Measurements from ENCODE around the gene SLC9A7.

Gene SLC9A7

GRCh38 chrX:46713672-46714490, 45.0 kb downstream of the SLC9A7 start:
- Histone ChIP-seq H3K4me1 (ENCODE audit: control insufficient read depth in 1 of 2, insufficient read depth in 2 of 2, low read length in 2 of 2) (peaks cover 3 to 9% of the 10 kb centered on the region in 2 experiments), H3K36me3 (ENCODE audit: control insufficient read depth in 1 of 2, insufficient read depth in 2 of 2, low read length in 2 of 2) (no peaks in the 10 kb centered on the region), H2AK5ac (ENCODE audit: low read length) (no peak overlapping the region), H3K27me3 (ENCODE audit: insufficient read depth, low read length) (no peaks in the 10 kb centered on the region), H3K4me3 (ENCODE audit: low read depth, low read length) (no peak overlapping the region), H3K79me2 (ENCODE audit: control insufficient read depth, insufficient read depth, low read length, poor library complexity) (no peaks in the 10 kb centered on the region), H2AFZ (ENCODE audit: insufficient read depth, low read length, poor library complexity) (no peak overlapping the region), H3K9me3 (ENCODE audit: insufficient read depth, low read depth, low read length) (no peaks in the 10 kb centered on the region), H4K91ac (ENCODE audit: low read depth, low read length) (no peak overlapping the region), H3K79me1 (ENCODE audit: low read length) (no peaks in the 10 kb centered on the region), H3K14ac (ENCODE audit: low read length) (no peak overlapping the region), H4K8ac (ENCODE audit: low read depth, low read length) (no peak overlapping the region), H3K18ac (ENCODE audit: low read length) (no peak overlapping the region), H4K12ac (ENCODE audit: low read depth, low read length) (no peak overlapping the region), H3K4me2 (ENCODE audit: low read length) (no peak overlapping the region), H2BK12ac (ENCODE audit: low read length) (no peak overlapping the region), H3K23ac (ENCODE audit: low read length) (no peak overlapping the region), H3K4ac (ENCODE audit: low read depth, low read length) (no peak overlapping the region), H3K9ac (ENCODE audit: low read length) (no peak overlapping the region), H2BK5ac (ENCODE audit: low read depth, low read length, poor library complexity) (no peak overlapping the region), H3K27ac (ENCODE audit: low read depth, low read length) (no peak overlapping the region), H2BK120ac (ENCODE audit: insufficient read depth, low read length, poor library complexity) (no peak overlapping the region)
- WGBS (ENCODE audit: extremely low coverage, insufficient coverage, insufficient read length), result no CpG with 5 or more reads among the region's 5 CpGs
- DNase-seq, result peak in 1 of 2 donors; percentile 50

GRCh38 chrX:46712764-46713163, 46.2 kb downstream of the SLC9A7 start:
- no peak overlapping the region for H3K18ac ChIP-seq (ENCODE audit: low read length)
- no peaks in the 10 kb centered on the region for H3K9me3 ChIP-seq (ENCODE audit: insufficient read depth, low read depth, low read length)
- H4K12ac ChIP-seq (ENCODE audit: low read depth, low read length), result no peak overlapping the region
- H2AK5ac ChIP-seq (ENCODE audit: low read length), result no peak overlapping the region
- no peak overlapping the region for H3K27ac ChIP-seq (ENCODE audit: low read depth, low read length)
- no peak overlapping the region for H4K8ac ChIP-seq (ENCODE audit: low read depth, low read length)
- no peak overlapping the region for H2BK5ac ChIP-seq (ENCODE audit: low read depth, low read length, poor library complexity)
- H2BK120ac ChIP-seq (ENCODE audit: insufficient read depth, low read length, poor library complexity), result no peak overlapping the region
- H3K23ac ChIP-seq (ENCODE audit: low read length), result no peak overlapping the region
- no CpG with 5 or more reads among the region's 1 CpG for WGBS (ENCODE audit: extremely low coverage, insufficient coverage, insufficient read length)
- no peak overlapping the region for H4K91ac ChIP-seq (ENCODE audit: low read depth, low read length)
- no peak overlapping the region for H3K4ac ChIP-seq (ENCODE audit: low read depth, low read length)
- no peak overlapping the region for H2BK12ac ChIP-seq (ENCODE audit: low read length)
- H3K4me3 ChIP-seq (ENCODE audit: low read depth, low read length), result no peak overlapping the region
- no peaks in the 10 kb centered on the region for H3K36me3 ChIP-seq (ENCODE audit: control insufficient read depth in 1 of 2, insufficient read depth in 2 of 2, low read length in 2 of 2)
- H3K79me1 ChIP-seq (ENCODE audit: low read length), result no peaks in the 10 kb centered on the region
- H3K4me2 ChIP-seq (ENCODE audit: low read length), result no peak overlapping the region
- H3K14ac ChIP-seq (ENCODE audit: low read length), result no peak overlapping the region
- no peak for DNase-seq
- peaks cover 3 to 9% of the 10 kb centered on the region in 2 experiments for H3K4me1 ChIP-seq (ENCODE audit: control insufficient read depth in 1 of 2, insufficient read depth in 2 of 2, low read length in 2 of 2)
- H2AFZ ChIP-seq (ENCODE audit: insufficient read depth, low read length, poor library complexity), result no peak overlapping the region
- H3K79me2 ChIP-seq (ENCODE audit: control insufficient read depth, insufficient read depth, low read length, poor library complexity), result no peaks in the 10 kb centered on the region
- no peak overlapping the region for H3K9ac ChIP-seq (ENCODE audit: low read length)
- no peaks in the 10 kb centered on the region for H3K27me3 ChIP-seq (ENCODE audit: insufficient read depth, low read length)

GRCh38 chrX:46710927-46711623, 47.8 kb downstream of the SLC9A7 start:
- H3K4me3 ChIP-seq (ENCODE audit: low read depth, low read length), result no peak overlapping the region
- H3K14ac ChIP-seq (ENCODE audit: low read length), result no peak overlapping the region
- no peaks in the 10 kb centered on the region for H3K27me3 ChIP-seq (ENCODE audit: insufficient read depth, low read length)
- H4K12ac ChIP-seq (ENCODE audit: low read depth, low read length), result no peak overlapping the region
- H3K9ac ChIP-seq (ENCODE audit: low read length), result no peak overlapping the region
- H3K9me3 ChIP-seq (ENCODE audit: insufficient read depth, low read depth, low read length), result no peaks in the 10 kb centered on the region
- H2AK5ac ChIP-seq (ENCODE audit: low read length), result no peak overlapping the region
- WGBS (ENCODE audit: extremely low coverage, insufficient coverage, insufficient read length), result no CpG with 5 or more reads among the region's 8 CpGs
- H2BK12ac ChIP-seq (ENCODE audit: low read length), result no peak overlapping the region
- no peak overlapping the region for H3K18ac ChIP-seq (ENCODE audit: low read length)
- peak overlapping the region; percentile 10 for H2BK5ac ChIP-seq (ENCODE audit: low read depth, low read length, poor library complexity)
- H3K36me3 ChIP-seq (ENCODE audit: control insufficient read depth in 1 of 2, insufficient read depth in 2 of 2, low read length in 2 of 2), result no peaks in the 10 kb centered on the region
- no peak overlapping the region for H3K23ac ChIP-seq (ENCODE audit: low read length)
- peaks cover 3 to 9% of the 10 kb centered on the region in 2 experiments for H3K4me1 ChIP-seq (ENCODE audit: control insufficient read depth in 1 of 2, insufficient read depth in 2 of 2, low read length in 2 of 2)
- H3K79me2 ChIP-seq (ENCODE audit: control insufficient read depth, insufficient read depth, low read length, poor library complexity), result no peaks in the 10 kb centered on the region
- H4K91ac ChIP-seq (ENCODE audit: low read depth, low read length), result no peak overlapping the region
- H3K4ac ChIP-seq (ENCODE audit: low read depth, low read length), result no peak overlapping the region
- no peak overlapping the region for H3K27ac ChIP-seq (ENCODE audit: low read depth, low read length)
- H4K8ac ChIP-seq (ENCODE audit: low read depth, low read length), result no peak overlapping the region
- no peak overlapping the region for H2AFZ ChIP-seq (ENCODE audit: insufficient read depth, low read length, poor library complexity)
- DNase-seq, result no peak
- H3K4me2 ChIP-seq (ENCODE audit: low read length), result no peak overlapping the region
- no peak overlapping the region for H2BK120ac ChIP-seq (ENCODE audit: insufficient read depth, low read length, poor library complexity)
- H3K79me1 ChIP-seq (ENCODE audit: low read length), result no peaks in the 10 kb centered on the region

GRCh38 chrX:46710425-46710824, 48.5 kb downstream of the SLC9A7 start:
- Histone ChIP-seq H3K36me3 (ENCODE audit: control insufficient read depth in 1 of 2, insufficient read depth in 2 of 2, low read length in 2 of 2) (no peaks in the 10 kb centered on the region), H3K9me3 (ENCODE audit: insufficient read depth, low read depth, low read length) (no peaks in the 10 kb centered on the region), H2BK120ac (ENCODE audit: insufficient read depth, low read length, poor library complexity) (no peak overlapping the region), H2BK12ac (ENCODE audit: low read length) (no peak overlapping the region), H2AFZ (ENCODE audit: insufficient read depth, low read length, poor library complexity) (no peak overlapping the region), H3K4me3 (ENCODE audit: low read depth, low read length) (no peak overlapping the region), H4K12ac (ENCODE audit: low read depth, low read length) (no peak overlapping the region), H3K4me1 (ENCODE audit: control insufficient read depth in 1 of 2, insufficient read depth in 2 of 2, low read length in 2 of 2) (peaks cover 3 to 9% of the 10 kb centered on the region in 2 experiments), H3K14ac (ENCODE audit: low read length) (no peak overlapping the region), H3K79me2 (ENCODE audit: control insufficient read depth, insufficient read depth, low read length, poor library complexity) (no peaks in the 10 kb centered on the region), H3K4me2 (ENCODE audit: low read length) (no peak overlapping the region), H4K91ac (ENCODE audit: low read depth, low read length) (no peak overlapping the region), H3K4ac (ENCODE audit: low read depth, low read length) (no peak overlapping the region), H3K79me1 (ENCODE audit: low read length) (no peaks in the 10 kb centered on the region), H3K18ac (ENCODE audit: low read length) (no peak overlapping the region), H3K23ac (ENCODE audit: low read length) (no peak overlapping the region), H3K9ac (ENCODE audit: low read length) (no peak overlapping the region), H4K8ac (ENCODE audit: low read depth, low read length) (no peak overlapping the region), H3K27me3 (ENCODE audit: insufficient read depth, low read length) (no peaks in the 10 kb centered on the region), H2AK5ac (ENCODE audit: low read length) (no peak overlapping the region), H3K27ac (ENCODE audit: low read depth, low read length) (peak overlapping the region; percentile 53), H2BK5ac (ENCODE audit: low read depth, low read length, poor library complexity) (no peak overlapping the region)
- peak; percentile 38 to 46 for DNase-seq
- no CpG with 5 or more reads among the region's 1 CpG for WGBS (ENCODE audit: extremely low coverage, insufficient coverage, insufficient read length)
